RWPE2 (cell line): ENCODE data around the gene CBY1.
A peak's percentile ranks its signal among the peaks of the same experiment; 100 is the strongest.

ENCODE experiments used
- ATAC-seq: fragments of 200-7000 bp; cut with Tn5 transposase; 3 replicates; pipeline ENCODE4 v1.9.1; 2021; ENCODE audit warnings: low read depth
- DNase-seq: peaks from one replicate; pipeline ENCODE4 v3.0.0-alpha.2; 2020; ENCODE audit warnings: low spot score
- H3K27ac ChIP-seq: fragments of 450-650 bp; 2 replicates; pipeline ENCODE4 v1.5.1; 2017; ENCODE audit warnings: mild to moderate bottlenecking; ENCODE audit not compliant: poor library complexity, severe bottlenecking
- H3K27me3 ChIP-seq: fragments of 250-450 bp; sonication (Bioruptor Pico); 2 replicates; pipeline ENCODE4 v1.5.1; 2021; ENCODE audit warnings: mild to moderate bottlenecking, moderate library complexity; ENCODE audit not compliant: insufficient read depth, poor library complexity, severe bottlenecking
- H3K36me3 ChIP-seq: fragments of 250-450 bp; sonication (Bioruptor Pico); 2 replicates; pipeline ENCODE4 v1.5.1; 2020; ENCODE audit warnings: low read depth, mild to moderate bottlenecking, moderate library complexity
- H3K4me1 ChIP-seq: fragments of 250-450 bp; sonication (Bioruptor Pico); 2 replicates; pipeline ENCODE4 v1.5.1; 2021; ENCODE audit warnings: mild to moderate bottlenecking, moderate library complexity; ENCODE audit not compliant: insufficient read depth, poor library complexity, severe bottlenecking
- H3K4me3 ChIP-seq: fragments of 250-450 bp; sonication (Bioruptor Pico); 2 replicates; pipeline ENCODE4 v1.5.1; 2021; ENCODE audit warnings: mild to moderate bottlenecking, moderate library complexity; ENCODE audit not compliant: severe bottlenecking
- H3K9me3 ChIP-seq: fragments of 250-450 bp; sonication (Bioruptor Pico); 2 replicates; pipeline ENCODE4 v1.5.1; 2021; ENCODE audit warnings: mild to moderate bottlenecking, moderate library complexity; ENCODE audit not compliant: severe bottlenecking
- TF ChIP-seq, protein P1 (sequence below): fragments of 450-650 bp; IDR thresholded peaks from one replicate; pipeline ENCODE4 v1.5.1; 2017; ENCODE audit warnings: mild to moderate bottlenecking, moderate library complexity; ENCODE audit not compliant: poor library complexity, severe bottlenecking

Gene CBY1

DNA sequence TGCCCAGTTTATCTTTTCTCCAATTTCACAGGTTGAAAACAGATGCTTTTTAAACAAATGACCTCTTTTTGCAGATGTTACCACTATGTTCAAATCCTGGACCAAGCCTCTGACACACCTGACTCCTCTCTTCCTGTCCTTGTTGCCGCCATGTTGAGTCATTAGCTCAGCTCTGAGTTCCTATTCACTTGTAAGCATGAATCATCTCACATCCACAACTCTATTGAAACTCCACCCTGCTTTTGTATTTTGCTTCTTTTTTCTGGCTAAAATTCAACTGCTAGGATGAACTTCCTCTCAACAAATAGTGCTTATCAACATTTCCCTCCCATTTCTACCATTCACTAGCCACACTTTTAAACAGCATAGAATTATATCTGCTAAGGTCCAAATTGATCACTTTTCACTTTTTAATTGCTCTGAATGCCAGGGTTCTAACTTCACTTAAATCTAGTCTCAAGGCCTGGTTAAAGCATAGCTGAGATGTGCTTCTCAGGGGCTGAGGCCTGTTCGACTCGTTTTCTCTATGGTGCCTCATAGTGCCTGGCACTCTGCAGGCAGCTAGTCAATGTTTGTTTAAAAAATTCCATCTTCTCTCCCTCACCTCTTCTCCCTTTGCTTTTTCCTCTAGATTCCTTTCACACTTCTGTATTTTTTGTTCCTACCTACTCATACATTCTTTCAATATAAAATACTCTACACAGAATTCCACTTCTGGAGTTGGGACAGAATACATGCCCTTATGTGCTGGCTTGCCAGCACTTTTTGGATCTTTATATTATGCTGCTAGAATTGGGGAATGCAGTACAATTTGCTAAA lies 40.4 kb downstream of the CBY1 start:
- peaks cover 56% of the 10 kb centered on the region for H3K36me3 ChIP-seq
- peak overlapping the region; percentile 75 for H3K27ac ChIP-seq
- no peaks in the 10 kb centered on the region for H3K9me3 ChIP-seq
- TF ChIP-seq, protein P1, sequence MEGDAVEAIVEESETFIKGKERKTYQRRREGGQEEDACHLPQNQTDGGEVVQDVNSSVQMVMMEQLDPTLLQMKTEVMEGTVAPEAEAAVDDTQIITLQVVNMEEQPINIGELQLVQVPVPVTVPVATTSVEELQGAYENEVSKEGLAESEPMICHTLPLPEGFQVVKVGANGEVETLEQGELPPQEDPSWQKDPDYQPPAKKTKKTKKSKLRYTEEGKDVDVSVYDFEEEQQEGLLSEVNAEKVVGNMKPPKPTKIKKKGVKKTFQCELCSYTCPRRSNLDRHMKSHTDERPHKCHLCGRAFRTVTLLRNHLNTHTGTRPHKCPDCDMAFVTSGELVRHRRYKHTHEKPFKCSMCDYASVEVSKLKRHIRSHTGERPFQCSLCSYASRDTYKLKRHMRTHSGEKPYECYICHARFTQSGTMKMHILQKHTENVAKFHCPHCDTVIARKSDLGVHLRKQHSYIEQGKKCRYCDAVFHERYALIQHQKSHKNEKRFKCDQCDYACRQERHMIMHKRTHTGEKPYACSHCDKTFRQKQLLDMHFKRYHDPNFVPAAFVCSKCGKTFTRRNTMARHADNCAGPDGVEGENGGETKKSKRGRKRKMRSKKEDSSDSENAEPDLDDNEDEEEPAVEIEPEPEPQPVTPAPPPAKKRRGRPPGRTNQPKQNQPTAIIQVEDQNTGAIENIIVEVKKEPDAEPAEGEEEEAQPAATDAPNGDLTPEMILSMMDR: no peak
- H3K4me3 ChIP-seq: no peak overlapping the region
- ATAC-seq (peak; percentile 77), DNase-seq (no peak)
- no peaks in the 10 kb centered on the region for H3K27me3 ChIP-seq
- peaks cover 29% of the 10 kb centered on the region for H3K4me1 ChIP-seq

DNA sequence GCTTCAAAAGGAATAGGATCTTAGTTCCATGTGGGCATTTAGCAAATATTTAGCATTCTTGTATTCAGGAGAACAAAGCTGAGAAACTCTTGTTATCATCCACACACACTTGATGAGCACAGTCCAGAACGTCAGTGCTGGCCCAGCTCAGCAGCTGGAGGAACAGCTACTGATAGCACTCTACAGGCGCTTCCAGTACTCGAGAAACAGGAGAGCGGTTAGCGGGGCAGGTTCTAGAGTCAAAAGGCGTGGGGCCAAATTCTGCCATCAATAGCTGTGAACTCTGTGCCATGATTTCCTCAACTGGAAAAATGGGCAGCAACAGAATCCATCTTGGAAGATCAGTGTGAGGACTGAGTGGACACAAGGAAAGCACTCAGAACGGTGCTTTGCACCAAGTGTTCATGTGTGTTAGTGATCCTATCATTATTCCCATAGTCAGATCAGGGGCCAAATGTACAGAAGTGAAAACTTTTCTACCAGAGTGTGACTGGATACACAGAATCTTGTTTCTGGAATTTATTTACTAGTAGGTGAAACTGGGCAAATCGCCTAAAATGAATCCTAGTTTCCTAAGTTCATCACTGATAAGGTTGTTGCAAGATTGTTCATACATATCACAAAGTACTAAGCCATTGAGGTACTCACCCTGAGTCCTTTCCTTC lies 41.1 kb downstream of the CBY1 start:
- Histone ChIP-seq H3K9me3 (no peaks in the 10 kb centered on the region), H3K4me1 (peaks cover 29% of the 10 kb centered on the region), H3K36me3 (peaks cover 51% of the 10 kb centered on the region), H3K4me3 (no peak overlapping the region), H3K27ac (peak overlapping the region; percentile 75), H3K27me3 (no peaks in the 10 kb centered on the region)
- DNase-seq: no peak
- ATAC-seq: no peak
- TF ChIP-seq, protein P1: no peak

DNA sequence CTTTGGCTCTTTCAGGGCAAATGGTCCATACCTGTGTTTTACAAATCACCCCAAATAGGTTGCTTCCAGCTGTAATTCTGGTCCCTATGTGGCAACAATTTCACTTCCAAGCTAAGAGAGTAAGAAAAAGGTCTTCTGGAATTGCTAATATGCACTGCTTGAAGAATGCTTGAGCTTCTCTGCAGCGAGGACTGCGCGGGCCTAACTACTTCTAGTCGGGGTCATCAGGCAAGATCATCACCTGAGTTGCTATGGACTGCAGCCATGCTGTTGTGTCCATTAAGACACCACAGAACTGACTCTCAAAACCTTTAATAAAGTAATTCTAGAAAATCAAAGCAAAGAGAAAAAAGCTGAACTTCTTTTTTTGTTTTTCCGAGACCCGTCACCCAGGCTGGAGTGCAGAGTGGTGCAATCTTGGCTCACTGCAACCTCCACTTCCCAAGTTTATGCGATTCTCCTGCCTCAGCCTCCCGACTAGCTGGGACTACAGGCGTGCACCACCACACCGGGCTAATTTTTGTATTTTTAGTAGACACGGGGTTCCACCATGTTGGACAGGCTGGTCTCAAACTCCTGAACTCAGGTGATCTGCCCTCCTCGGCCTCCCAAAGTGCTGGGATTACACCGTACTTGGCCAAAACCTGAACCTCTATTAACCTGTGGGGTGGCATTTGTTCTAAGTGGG lies 42.1 kb downstream of the CBY1 start:
- H3K4me1 ChIP-seq: peaks cover 29% of the 10 kb centered on the region
- DNase-seq (no peak), ATAC-seq (no peak)
- no peaks in the 10 kb centered on the region for H3K27me3 ChIP-seq
- H3K27ac ChIP-seq: peak overlapping the region; percentile 75
- TF ChIP-seq, protein P1: no peak
- H3K4me3 ChIP-seq: peak overlapping the region; percentile 79
- no peaks in the 10 kb centered on the region for H3K9me3 ChIP-seq
- H3K36me3 ChIP-seq: peaks cover 45% of the 10 kb centered on the region

DNA sequence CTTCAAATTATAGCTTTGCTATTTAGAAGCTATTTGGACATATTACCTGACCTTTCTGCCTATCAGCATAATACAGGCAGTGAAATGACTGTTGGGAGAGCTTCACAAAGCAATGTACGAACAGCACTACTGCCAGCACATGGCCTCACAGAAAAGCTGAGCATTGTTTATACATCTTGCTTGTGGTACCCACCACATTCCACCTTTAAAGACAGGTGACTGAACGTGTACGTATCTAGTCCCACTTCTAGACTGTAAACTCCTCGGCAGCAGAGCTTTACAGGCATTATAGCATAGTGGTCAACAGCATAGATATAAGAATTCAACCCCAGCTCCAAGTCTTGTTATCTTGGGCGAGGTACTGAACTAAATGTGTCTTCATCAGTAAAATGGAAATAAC lies 42.7 kb downstream of the CBY1 start:
- Histone ChIP-seq H3K9me3 (no peaks in the 10 kb centered on the region), H3K4me3 (peak overlapping the region; percentile 79), H3K27me3 (no peaks in the 10 kb centered on the region), H3K27ac (peak overlapping the region; percentile 75), H3K4me1 (peaks cover 29% of the 10 kb centered on the region), H3K36me3 (peaks cover 39% of the 10 kb centered on the region)
- TF ChIP-seq, protein P1: no peak
- ATAC-seq (no peak), DNase-seq (no peak)
